Spleen (tissue), 13 donors: ENCODE results near the gene VPS4B. TPM values are rescaled to one million over a fixed set of nuclear protein-coding genes. Genes with fewer than 3 reads are reported as not detected.

ENCODE experiments used
- DNase-seq: peaks from one replicate; pipeline ENCODE4 v3.0.0-alpha.2; 2020
- H3K27ac ChIP-seq, 8 donors: fragments of 200-600 bp; sonication (generic) in 7 of 8; 1 replicate in 4 of 8; 2 replicates in 4 of 8; pipeline versions ENCODE4 v1.5.0 to v1.8.0; 2016 to 2021; ENCODE audit warnings: inconsistent platforms in 4 of 8, mild to moderate bottlenecking in 4 of 8, moderate library complexity in 1 of 8
- H3K27me3 ChIP-seq, 7 donors: fragments of 200-600 bp; sonication (generic) in 6 of 7; replicated peaks in 1 of 7; 1 replicate in 4 of 7; 2 replicates in 3 of 7; pipeline versions ENCODE4 v1.5.0 to v1.8.0; 2016 to 2021; ENCODE audit warnings: inconsistent platforms in 3 of 7, mild to moderate bottlenecking in 1 of 7
- H3K36me3 ChIP-seq, 6 donors: fragments of 200-600 bp; sonication (generic) in 5 of 6; 1 replicate in 4 of 6; 2 replicates in 2 of 6; pipeline versions ENCODE4 v1.5.0 to v1.8.0; 2016 to 2021; ENCODE audit warnings: inconsistent platforms in 2 of 6
- H3K4me1 ChIP-seq, 6 donors: fragments of 200-600 bp; sonication (generic) in 5 of 6; 1 replicate in 3 of 6; 2 replicates in 3 of 6; pipeline versions ENCODE4 v1.5.0 to v1.8.0; 2016 to 2021; ENCODE audit warnings: inconsistent platforms in 3 of 6
- H3K4me3 ChIP-seq, 8 donors: fragments of 200-600 bp; sonication (generic) in 7 of 8; 1 replicate in 4 of 8; 2 replicates in 4 of 8; pipeline versions ENCODE4 v1.5.0 to v1.8.0; 2016 to 2021; ENCODE audit warnings: inconsistent platforms in 4 of 8, mild to moderate bottlenecking in 4 of 8, moderate library complexity in 2 of 8
- H3K9me3 ChIP-seq, 8 donors: fragments of 200-600 bp; sonication (generic) in 7 of 8; 1 replicate in 4 of 8; 2 replicates in 4 of 8; pipeline versions ENCODE4 v1.5.0 to v1.8.0; 2016 to 2021; ENCODE audit warnings: inconsistent platforms in 4 of 8
- CTCF ChIP-seq, 11 experiments: fragments of 200-600 bp in 7 of 11; fragments of 450-650 bp in 4 of 11; sonication (generic) in 4 of 11; IDR thresholded peaks in 8 of 11; conservative IDR thresholded peaks in 3 of 11; 1 replicate in 7 of 11; 2 replicates in 4 of 11; pipeline versions ENCODE4 v1.4.0 to v1.8.0; 2016 to 2021; ENCODE audit warnings: antibody characterized with exemption in 11 of 11, inconsistent platforms in 4 of 11, mild to moderate bottlenecking in 1 of 11
- POLR2A ChIP-seq, 3 donors: fragments of 450-650 bp; IDR thresholded peaks; one replicate each; pipeline ENCODE4 v1.5.1; 2017; ENCODE audit warnings: antibody characterized with exemption in 3 of 3, mild to moderate bottlenecking in 1 of 3
- POLR2AphosphoS5 ChIP-seq, 3 donors: sonication (generic); formaldehyde crosslinking; IDR thresholded peaks; one replicate each; pipeline ENCODE4 v1.5.1; 2017; ENCODE audit warnings: antibody characterized with exemption in 3 of 3
- WGBS, 5 donors: extraction: QIAGEN DNeasy Blood & Tissue Kit in 3 of 5; methylation state at CpG; one replicate each; pipeline versions ENCODE4 v1.1.5 to v1.1.7; 2013 to 2018; 5-methylcytosine and 5-hydroxymethylcytosine counted together
- intact Hi-C: fragments of 100-400 bp; cut with DNase I; formaldehyde crosslinking; loops from one replicate; pipeline ENCODE4 v1.15.0; 2023; ENCODE audit warnings: low total_unique reads
- long read RNA-seq, 2 donors: transcript quantifications; one replicate each; lab custom pipeline, GENCODE V29; 2026
- polyA plus RNA-seq, 3 donors: library from polyadenylated mRNA; stranded (reverse); fragments of 200-250 nt; gene quantifications; one replicate each; pipeline ENCODE4 v1.2.1, GENCODE V29; 2013
- total RNA-seq, 7 donors: library from RNA; depleted of rRNA in 3 of 7; stranded (reverse); fragments of >200 nt in 3 of 7; fragmentation: NEBNext Ultra II Directional in 4 of 7; extraction: Animal tissue kit (Norgen Biotek cat#: 25700) in 4 of 7; gene quantifications; one replicate each; pipeline versions ENCODE4 v1.1.0 to v1.2.1, GENCODE V29; 2016 to 2021
- donor health status: healthy with polysubstance abuse.
- donor health status: DM: no; HTN: no; CAD: no; lungs with moderate emphysema.
- donor health status: DM: no; HTN: no; CAD: no.
- donor health status: Bipolar disorder and iron deficiency.
- donor health status: healthy.
- donor health status: DM: no; HTN: no; CAD: no.
- donor health status: DM: yes; HTN: yes; CAD: no.

Gene VPS4B
- total RNA-seq (10 to 100 TPM; 39.8 to 69.4 (median 63.9) TPM), polyA plus RNA-seq (10 to 100 TPM; 11.1 to 18.9 (median 12.6) TPM)
- long read RNA-seq, donor 1, transcript VPS4B-201 (11 exons, 3,324 nt) = major isoform, 13 of 37 reads
- long read RNA-seq, donor 1, transcript VPS4B-207 (4 exons, 551 nt) = minor isoform, 5 of 37 reads
- long read RNA-seq, donor 1, partial matches to known transcripts = 19 of 37 reads
- long read RNA-seq, donor 1, other reads (novel, unspliced or antisense) = 0 of 37 reads
- long read RNA-seq, donor 2, transcript VPS4B-201 (11 exons, 3,324 nt) = major isoform, 7 of 17 reads
- long read RNA-seq, donor 2, partial matches to known transcripts = 10 of 17 reads
- long read RNA-seq, donor 2, other reads (novel, unspliced or antisense) = 0 of 17 reads

GRCh38 chr18:63422087-63422863 is at the start of gene VPS4B:
Gene VPS4B (minus strand): TSS chr18:63422476. CDS start chr18:63422259, 217 bp downstream.
- H3K4me1 ChIP-seq = peaks cover 8 to 56% (median 48%) of the 10 kb centered on the region in 6 donors
- peaks cover 0 to 36% (median 10%) of the 10 kb centered on the region in 6 donors for H3K36me3 ChIP-seq
- H3K27me3 ChIP-seq = no peaks in the 10 kb centered on the region
- peak; percentile 96 to 99 (median 97) for TF ChIP-seq POLR2AphosphoS5 (IDR thresholded peaks at IDR 0.05)
- peak; percentile 58 to 81 (median 62) for TF ChIP-seq POLR2A (IDR thresholded peaks at IDR 0.05)
- peak in 3 of 11 experiments; percentile 13 to 26 (median 25) for TF ChIP-seq CTCF (IDR thresholded peaks at IDR 0.05 in 8 of 11, conservative IDR thresholded peaks at IDR 0.05 in 3 of 11)
- WGBS, 5 donors = 0% methylated on average over 34 to 58 of the region's 58 CpGs
- H3K27ac ChIP-seq = peak within 1 kb of the TSS; percentile 90 to 97 (median 95)
- intact Hi-C loops = loop anchor here (10.0 kb wide), 1 partner anchor 57 kb away; the partner anchor contains the start of gene KDSR
- H3K9me3 ChIP-seq = no peaks in the 10 kb centered on the region
- peak; percentile 100 for DNase-seq
- peak within 1 kb of the TSS; percentile 64 to 90 (median 82) for H3K4me3 ChIP-seq

GRCh38 chr18:63470751-63471150 is 48.5 kb upstream of the VPS4B start:
- H3K27me3 ChIP-seq = no peaks in the 10 kb centered on the region
- no peaks in the 10 kb centered on the region for H3K36me3 ChIP-seq
- no peak overlapping the region for H3K27ac ChIP-seq
- WGBS, 5 donors = 82 to 95% (median 92%) methylated on average over 12 of the region's 12 CpGs
- no peaks in the 10 kb centered on the region for H3K4me1 ChIP-seq
- TF ChIP-seq CTCF (IDR thresholded peaks at IDR 0.05 in 8 of 11, conservative IDR thresholded peaks at IDR 0.05 in 3 of 11) (no peak), POLR2A (IDR thresholded peaks at IDR 0.05) (no peak), POLR2AphosphoS5 (IDR thresholded peaks at IDR 0.05) (no peak)
- intact Hi-C loops = no loop called here
- DNase-seq = no peak
- H3K9me3 ChIP-seq = no peaks in the 10 kb centered on the region
- no peak overlapping the region for H3K4me3 ChIP-seq

DNA sequence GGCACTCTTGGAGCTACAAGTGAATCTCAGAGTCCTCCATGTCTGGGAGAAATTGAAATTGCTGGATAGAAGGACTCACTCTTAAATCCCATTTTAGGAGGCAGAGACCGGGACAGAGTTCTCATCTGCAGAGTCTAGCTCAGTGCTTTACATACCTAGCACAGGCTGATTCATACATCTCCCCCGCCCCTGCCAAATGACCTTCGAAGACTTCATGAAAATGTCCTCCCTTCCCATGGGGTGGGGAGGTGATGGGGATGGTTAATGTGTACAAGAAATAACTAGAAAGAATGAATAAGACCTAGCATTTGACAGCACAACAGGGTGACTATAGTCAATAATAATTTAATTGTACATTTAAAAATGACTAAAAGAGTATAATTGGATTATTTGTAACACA is 46.3 kb upstream of the VPS4B start:
- H3K9me3 ChIP-seq = no peaks in the 10 kb centered on the region
- DNase-seq = no peak
- no peaks in the 10 kb centered on the region for H3K27me3 ChIP-seq
- no peaks in the 10 kb centered on the region for H3K36me3 ChIP-seq
- 89 to 96% (median 92%) methylated on average over 3 of the region's 3 CpGs for WGBS, 5 donors
- H3K27ac ChIP-seq = no peak overlapping the region
- H3K4me1 ChIP-seq = no peaks in the 10 kb centered on the region
- no peak for TF ChIP-seq POLR2AphosphoS5 (IDR thresholded peaks at IDR 0.05)
- TF ChIP-seq POLR2A (IDR thresholded peaks at IDR 0.05) = no peak
- no peak for TF ChIP-seq CTCF (IDR thresholded peaks at IDR 0.05 in 8 of 11, conservative IDR thresholded peaks at IDR 0.05 in 3 of 11)
- H3K4me3 ChIP-seq = no peak overlapping the region
- intact Hi-C loops = no loop called here

- Histone ChIP-seq H3K27me3 (no peaks in the 10 kb centered on the region), H3K27ac (no peak overlapping the region), H3K9me3 (no peaks in the 10 kb centered on the region), H3K4me3 (no peak overlapping the region), H3K36me3 (no peaks in the 10 kb centered on the region), H3K4me1 (no peaks in the 10 kb centered on the region)
- TF ChIP-seq POLR2A (IDR thresholded peaks at IDR 0.05) = no peak
- no peak for TF ChIP-seq POLR2AphosphoS5 (IDR thresholded peaks at IDR 0.05)
- no peak for TF ChIP-seq CTCF (IDR thresholded peaks at IDR 0.05 in 8 of 11, conservative IDR thresholded peaks at IDR 0.05 in 3 of 11)
- no peak for DNase-seq
- intact Hi-C loops = no loop called here
- 85 to 93% (median 86%) methylated on average over 4 of the region's 4 CpGs for WGBS, 5 donors
Measured at GRCh38 chr18:63467699-63468098, 45.4 kb upstream of the VPS4B start.
